ENCODE data around the gene SYNGR3. TPM values are rescaled to one million over a fixed set of nuclear protein-coding genes. Genes with fewer than 3 reads are reported as not detected.
A peak's percentile ranks its signal among the peaks of the same experiment; 100 is the strongest.

The SYNGR3 gene
- total RNA-seq, 1 donor from 2014 or later: 11.3 TPM

- no peak overlapping the region for H3K27ac Mint-ChIP-seq
These were observed 11.9 kb downstream of the SYNGR3 start for GRCh38 chr16:2001456-2002355.

GRCh38 chr16:2002406-2003230 is 12.8 kb downstream of the SYNGR3 start:
- H3K4me1 Mint-ChIP-seq: peaks cover 24% of the 10 kb centered on the region
- intact Hi-C loops (cut with micrococcal nuclease): loop anchor here (5.0 kb wide), 1 partner anchor 500 kb away; no protein-coding TSS in a partner anchor
- H3K27me3 Mint-ChIP-seq: no peaks in the 10 kb centered on the region
- CTCF ChIA-PET: interaction anchor here (1.1 to 3.0 kb wide), 3 partner anchors 138 to 152 kb away, joined by 3 to 25 read pairs (median 14); partner anchors contain the start of gene TRAF7
- H3K36me3 Mint-ChIP-seq (ENCODE audit: low read depth): peaks cover 45% of the 10 kb centered on the region
- TF ChIP-seq CTCF (IDR thresholded peaks at IDR 0.05): no peak
- ATAC-seq (ENCODE audit: low read depth) (no peak), DNase-seq (no peak)
- H3K27ac Mint-ChIP-seq: no peak overlapping the region
- no peak overlapping the region for H3K4me3 Mint-ChIP-seq
- no peaks in the 10 kb centered on the region for H3K9me3 Mint-ChIP-seq
- POLR2A ChIA-PET: interaction anchor here (0.6 to 3.3 kb wide), 5 partner anchors 38 to 707 kb away, joined by 3 to 36 read pairs (median 4); partner anchors contain the start of genes NTHL1, RPS2, TRAF7 and TSC2

More at GRCh38 chr16:2001456-2002355, 11.9 kb downstream of the SYNGR3 start:
- DNase-seq (no peak), ATAC-seq (ENCODE audit: low read depth) (no peak)
- ChIA-PET CTCF (interaction anchor here (3.0 kb wide), 1 partner anchor 139 kb away, joined by 25 read pairs; no protein-coding TSS in a partner anchor), POLR2A (interaction anchor here (0.5 to 1.5 kb wide), 3 partner anchors 10 to 224 kb away, joined by 3 to 10 read pairs (median 5); partner anchors contain the start of gene TRAF7)
- no peak overlapping the region for H3K4me3 Mint-ChIP-seq
- H3K36me3 Mint-ChIP-seq (ENCODE audit: low read depth): peaks cover 51% of the 10 kb centered on the region
- no peak for TF ChIP-seq CTCF (IDR thresholded peaks at IDR 0.05)
- H3K4me1 Mint-ChIP-seq: peaks cover 17% of the 10 kb centered on the region
- H3K27me3 Mint-ChIP-seq: no peaks in the 10 kb centered on the region
- no peaks in the 10 kb centered on the region for H3K9me3 Mint-ChIP-seq
- intact Hi-C loops (cut with micrococcal nuclease): loop anchor here (5.0 kb wide), 1 partner anchor 501 kb away; no protein-coding TSS in a partner anchor

- ChIA-PET POLR2A (interaction anchor here (0.6 to 3.3 kb wide), 7 partner anchors 12 to 707 kb away, joined by 3 to 36 read pairs (median 5); partner anchors contain the start of genes NOXO1, NTHL1, RPS2 and TRAF7), CTCF (interaction anchor here (0.6 to 3.0 kb wide), 12 partner anchors 10 to 483 kb away, joined by 3 to 25 read pairs (median 4); partner anchors contain the start of genes NPW, NTHL1, TRAF7 and TSC2)
- peaks cover 41% of the 10 kb centered on the region for H3K36me3 Mint-ChIP-seq (ENCODE audit: low read depth)
- DNase-seq (no peak), ATAC-seq (ENCODE audit: low read depth) (no peak)
- no peak for TF ChIP-seq CTCF (IDR thresholded peaks at IDR 0.05)
- H3K27ac Mint-ChIP-seq: no peak overlapping the region
- H3K9me3 Mint-ChIP-seq: no peaks in the 10 kb centered on the region
- no peak overlapping the region for H3K4me3 Mint-ChIP-seq
- H3K27me3 Mint-ChIP-seq: no peaks in the 10 kb centered on the region
- intact Hi-C loops (cut with micrococcal nuclease): loop anchor here (5.0 kb wide), 1 partner anchor 499 kb away; no protein-coding TSS in a partner anchor
- H3K4me1 Mint-ChIP-seq: peaks cover 31% of the 10 kb centered on the region
These were observed 13.6 kb downstream of the SYNGR3 start for GRCh38 chr16:2003231-2003826.

- ChIA-PET CTCF (interaction anchor here (0.6 to 3.0 kb wide), 16 partner anchors 10 to 483 kb away, joined by 3 to 25 read pairs (median 4); partner anchors contain the start of genes ECI1, GFER, NPW and NTHL1), POLR2A (interaction anchor here (0.9 to 3.3 kb wide), 7 partner anchors 13 to 150 kb away, joined by 3 to 36 read pairs (median 6); partner anchors contain the start of genes NOXO1, NTHL1, RAB26 and RPS2)
- H3K27ac Mint-ChIP-seq: no peak overlapping the region
- peak; percentile 47 for TF ChIP-seq CTCF (IDR thresholded peaks at IDR 0.05)
- H3K9me3 Mint-ChIP-seq: no peaks in the 10 kb centered on the region
- ATAC-seq (ENCODE audit: low read depth) (peak; percentile 99), DNase-seq (peak; percentile 80)
- no peaks in the 10 kb centered on the region for H3K27me3 Mint-ChIP-seq
- no peak overlapping the region for H3K4me3 Mint-ChIP-seq
- peaks cover 38% of the 10 kb centered on the region for H3K4me1 Mint-ChIP-seq
- peaks cover 36% of the 10 kb centered on the region for H3K36me3 Mint-ChIP-seq (ENCODE audit: low read depth)
- intact Hi-C loops (cut with micrococcal nuclease): loop anchor here (1.0 to 5.0 kb wide), 3 partner anchors 12 to 498 kb away; no protein-coding TSS in a partner anchor
These were observed 14.3 kb downstream of the SYNGR3 start for GRCh38 chr16:2003827-2004641.

All from activated B cell treated with CpG ODN at 0.5 μM for 24 hours (primary cell).